IPS-NIHi11 (cell line): ENCODE measurements around the gene TMEM184A.
A peak's percentile ranks its signal among the peaks of the same experiment; 100 is the strongest.
"Not testable (repeated sequence)": the region's sequence is repeated elsewhere in the genome, so short reads cannot be mapped to it uniquely, and the experiment has no call there.

Experiments used
- DNase-seq: peaks from one replicate; pipeline ENCODE4 v3.0.0; 2012; ENCODE audit warnings: mixed read lengths, low spot score

Gene TMEM184A

GRCh38 chr7:1590476-1590875 is 34.5 kb upstream of the TMEM184A start:
- DNase-seq = no peak

GRCh38 chr7:1588978-1589377 is 33.0 kb upstream of the TMEM184A start:
- DNase-seq = no peak

- no peak for DNase-seq
Measured at GRCh38 chr7:1587738-1588137, 31.7 kb upstream of the TMEM184A start.

- no peak for DNase-seq
Measured at GRCh38 chr7:1586827-1587705, 31.1 kb upstream of the TMEM184A start.

- DNase-seq = no peak
Measured at GRCh38 chr7:1586126-1586826, 30.3 kb upstream of the TMEM184A start.

- no peak for DNase-seq
Measured at GRCh38 chr7:1585142-1585981, 29.4 kb upstream of the TMEM184A start.

- DNase-seq = no peak
Measured at GRCh38 chr7:1584700-1585099, 28.7 kb upstream of the TMEM184A start.

GRCh38 chr7:1583241-1583930 is 27.4 kb upstream of the TMEM184A start:
- DNase-seq = not testable (repeated sequence)

GRCh38 chr7:1580422-1581030 is 24.5 kb upstream of the TMEM184A start:
- no peak for DNase-seq

- DNase-seq = peak; percentile 84
Measured at GRCh38 chr7:1579481-1580421, 23.7 kb upstream of the TMEM184A start.

GRCh38 chr7:1578513-1578912 is 22.5 kb upstream of the TMEM184A start:
- no peak for DNase-seq

GRCh38 chr7:1576521-1577253 is 20.7 kb upstream of the TMEM184A start:
- DNase-seq = no peak

- DNase-seq = no peak
Measured at GRCh38 chr7:1575809-1576208, 19.8 kb upstream of the TMEM184A start.

GRCh38 chr7:1572111-1572822 is 16.3 kb upstream of the TMEM184A start:
- DNase-seq = no peak

- DNase-seq = peak; percentile 97
Measured at GRCh38 chr7:1569833-1570632, 14.0 kb upstream of the TMEM184A start, which contains the start of gene PSMG3. Gene PSMG3, minus strand, starts transcription at chr7:1570032. Its CDS starts 693 bp downstream, at chr7:1569339.

GRCh38 chr7:1569440-1569832 is 13.4 kb upstream of the TMEM184A start:
- no peak for DNase-seq

- no peak for DNase-seq
Measured at GRCh38 chr7:1569016-1569415, 13.0 kb upstream of the TMEM184A start.
